Retinal pigment epithelial cell (primary cell): ENCODE results near the gene ZNF471.
A peak's percentile ranks its signal among the peaks of the same experiment; 100 is the strongest.

Experiments
- DNase-seq: peaks from one replicate; pipeline ENCODE4 v3.0.0-alpha.2; 2010; ENCODE audit warnings: low read depth
- H3K4me3 ChIP-seq: 2 replicates; pipeline ENCODE4 v1.5.1; 2011; ENCODE audit warnings: mild to moderate bottlenecking, low read length, control low read depth, moderate library complexity
- CTCF ChIP-seq: conservative IDR thresholded peaks from 2 replicates; pipeline ENCODE4 v1.5.1; 2011; ENCODE audit warnings: low read depth, low read length, control low read depth, inconsistent platforms

ZNF471 gene

GRCh38 chr19:56504581-56504980 is 3.1 kb upstream of the ZNF471 start:
- H3K4me3 ChIP-seq, result no peak overlapping the region
- DNase-seq, result no peak
- TF ChIP-seq CTCF, result no peak

GRCh38 chr19:56508290-56508778 is 679 bp downstream of the ZNF471 start:
- TF ChIP-seq CTCF, result no peak
- H3K4me3 ChIP-seq, result peak overlapping the region; percentile 59
- no peak for DNase-seq

GRCh38 chr19:56525214-56525860 is 17.7 kb downstream of the ZNF471 start:
- no peak for DNase-seq
- no peak overlapping the region for H3K4me3 ChIP-seq
- TF ChIP-seq CTCF, result no peak

- TF ChIP-seq CTCF, result no peak
- H3K4me3 ChIP-seq, result no peak overlapping the region
- DNase-seq, result no peak
Observed at GRCh38 chr19:56537442-56537841, 29.8 kb downstream of the ZNF471 start.

GRCh38 chr19:56538254-56538760 is 30.7 kb downstream of the ZNF471 start:
- H3K4me3 ChIP-seq, result peak overlapping the region; percentile 81
- no peak for TF ChIP-seq CTCF
- DNase-seq, result peak; percentile 82

GRCh38 chr19:56538761-56539263 is 31.2 kb downstream of the ZNF471 start, which contains the start of gene ZFP28:
Gene ZFP28 (plus strand): TSS chr19:56538948. CDS start chr19:56539019, 71 bp downstream.
- no peak for TF ChIP-seq CTCF
- no peak for DNase-seq
- peak within 1 kb of the TSS; percentile 81 for H3K4me3 ChIP-seq

GRCh38 chr19:56543776-56544175 is 36.1 kb downstream of the ZNF471 start:
- no peak overlapping the region for H3K4me3 ChIP-seq
- DNase-seq, result no peak
- TF ChIP-seq CTCF, result no peak
